Activated naive CD8-positive, alpha-beta T cell treated with anti-CD3 and anti-CD28 coated beads, Interleukin-2, amount 10 ng/mL, durations not matched to agents 7 days and 5 days (primary cell): ENCODE measurements around the gene WASHC4. TPM values are rescaled to one million over a fixed set of nuclear protein-coding genes. Genes with fewer than 3 reads are reported as not detected.
A peak's percentile ranks its signal among the peaks of the same experiment; 100 is the strongest.

ENCODE experiments used
- ATAC-seq: fragments of 150-1000 bp; cut with Tn5 transposase; one replicate; pipeline ENCODE4 v1.10.0; 2021; ENCODE audit warnings: low read depth, moderate library complexity
- POLR2A ChIA-PET: fragments of 350-600 bp; sonication (Branson Sonifier 250); formaldehyde crosslinking; loops from one replicate; lab custom pipeline; 2021; ENCODE audit warnings: antibody characterized with exemption; lab: Charles Lee
- DNase-seq: peaks from one replicate; pipeline ENCODE4 v3.0.0; 2021
- H3K27ac Mint-ChIP-seq: one replicate; pipeline ENCODE4 v1.8.0; 2022; ENCODE audit warnings: mild to moderate bottlenecking, mixed read lengths
- H3K27me3 Mint-ChIP-seq: one replicate; pipeline ENCODE4 v1.8.0; 2022; ENCODE audit warnings: mild to moderate bottlenecking, moderate library complexity, mixed read lengths
- H3K36me3 Mint-ChIP-seq: one replicate; pipeline ENCODE4 v1.8.0; 2021; ENCODE audit warnings: mild to moderate bottlenecking, mixed read lengths
- H3K4me1 Mint-ChIP-seq: one replicate; pipeline ENCODE4 v1.8.0; 2021; ENCODE audit warnings: mixed read lengths
- H3K4me3 Mint-ChIP-seq: one replicate; pipeline ENCODE4 v1.8.0; 2022; ENCODE audit warnings: mild to moderate bottlenecking, moderate library complexity, mixed read lengths
- H3K9me3 Mint-ChIP-seq: one replicate; pipeline ENCODE4 v1.8.0; 2021; ENCODE audit warnings: mixed read lengths
- total RNA-seq, 2 experiments: library from RNA; stranded (reverse); gene quantifications; one replicate each; pipeline ENCODE4 v1.2.3, GENCODE V29; 2021

Gene WASHC4
- total RNA-seq, 2 experiments from 2014 or later: 48.3 to 49.8 TPM

DNA sequence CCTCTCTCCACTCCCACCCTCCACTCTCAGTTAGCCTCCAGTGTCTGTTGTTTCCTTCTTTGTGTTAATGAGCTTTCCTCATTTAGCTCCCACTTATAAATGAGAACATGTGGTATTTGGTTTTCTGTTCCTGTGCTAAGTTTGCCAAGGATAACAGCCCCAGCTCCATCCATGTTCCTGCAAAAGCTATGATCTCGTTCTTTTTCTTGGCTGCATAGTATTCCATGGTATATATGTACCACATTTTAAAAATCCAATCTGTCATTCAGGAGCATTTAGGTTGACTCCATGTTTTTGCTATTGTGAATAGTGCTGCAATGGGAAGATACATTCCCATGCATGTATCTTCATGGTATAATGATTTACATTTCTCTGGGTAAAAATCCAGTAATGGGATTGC lies 2.8 kb upstream of the WASHC4 start:
- Mint-ChIP-seq H3K4me1 (peaks cover 23% of the 10 kb centered on the region), H3K27ac (no peak overlapping the region), H3K27me3 (peaks cover 31% of the 10 kb centered on the region), H3K36me3 (peaks cover 1% of the 10 kb centered on the region), H3K9me3 (no peaks in the 10 kb centered on the region), H3K4me3 (no peak overlapping the region)
- DNase-seq (no peak), ATAC-seq (no peak)
- POLR2A ChIA-PET: no interaction called here

DNA sequence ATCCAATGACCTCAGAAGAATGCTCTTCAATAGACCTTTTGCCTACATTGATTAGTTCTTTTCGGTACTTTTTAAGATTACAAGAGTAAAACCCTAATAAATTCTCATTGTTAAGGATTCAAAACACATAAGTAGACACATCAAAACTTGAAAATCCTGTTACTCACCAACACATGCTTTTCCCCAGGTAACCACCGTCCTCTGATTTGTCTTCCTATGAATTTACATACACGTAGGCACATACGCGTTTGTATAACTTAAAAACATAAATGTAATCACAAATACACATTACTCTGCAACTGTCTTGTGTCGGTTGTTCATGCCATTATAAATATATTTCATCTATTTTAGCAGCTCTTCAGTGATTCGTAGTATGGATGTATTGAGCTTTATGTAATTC lies 910 bp upstream of the WASHC4 start:
- H3K27ac Mint-ChIP-seq: no peak overlapping the region
- H3K36me3 Mint-ChIP-seq: peaks cover 8% of the 10 kb centered on the region
- no peak for DNase-seq
- H3K4me3 Mint-ChIP-seq: peak overlapping the region; percentile 97
- POLR2A ChIA-PET: interaction anchor here (1.3 to 2.2 kb wide), 3 partner anchors 10 to 1141 kb away, joined by 3 to 7 read pairs (median 5); partner anchors contain the start of genes APPL2 and TDG
- H3K27me3 Mint-ChIP-seq: peaks cover 22% of the 10 kb centered on the region
- ATAC-seq: no peak
- no peaks in the 10 kb centered on the region for H3K9me3 Mint-ChIP-seq
- peaks cover 29% of the 10 kb centered on the region for H3K4me1 Mint-ChIP-seq

DNA sequence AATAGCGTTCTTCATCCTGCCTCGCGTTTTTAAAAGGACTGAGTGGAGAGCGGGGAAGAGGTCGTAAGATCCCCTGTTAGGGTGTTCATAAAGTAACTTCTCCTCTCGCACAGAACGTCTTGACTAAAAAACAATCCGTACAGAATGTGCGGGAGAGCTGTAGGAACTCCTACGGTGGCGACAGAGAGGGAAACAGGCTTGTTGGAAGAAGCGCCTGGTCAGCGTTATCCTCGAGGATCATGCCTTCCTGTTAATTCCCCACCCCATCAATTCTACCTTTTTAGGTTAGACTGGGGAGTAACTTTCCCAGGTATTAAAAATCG lies 399 bp upstream of the WASHC4 start:
- peak; percentile 3 for ATAC-seq
- POLR2A ChIA-PET: interaction anchor here (0.9 to 2.2 kb wide), 5 partner anchors 9 to 1141 kb away, joined by 3 to 7 read pairs (median 3); partner anchors contain the start of genes APPL2, EID3 and TDG

GRCh38 chr12:105109465-105110212 lies 2.1 kb downstream of the WASHC4 start:
- Mint-ChIP-seq H3K27me3 (peaks cover 13% of the 10 kb centered on the region), H3K4me3 (peak overlapping the region; percentile 97), H3K27ac (peak overlapping the region; percentile 96), H3K9me3 (peaks cover 4% of the 10 kb centered on the region), H3K36me3 (peaks cover 23% of the 10 kb centered on the region), H3K4me1 (peaks cover 38% of the 10 kb centered on the region)
- no peak for DNase-seq
- no peak for ATAC-seq
- POLR2A ChIA-PET: interaction anchor here (1.1 kb wide), 1 partner anchor 972 kb away, joined by 3 read pairs; the partner anchor contains the start of gene NFYB

More for the DNA sequence above, 399 bp upstream of the WASHC4 start:
- Mint-ChIP-seq H3K4me3 (peak overlapping the region; percentile 97), H3K4me1 (peaks cover 33% of the 10 kb centered on the region), H3K36me3 (peaks cover 12% of the 10 kb centered on the region), H3K27me3 (peaks cover 18% of the 10 kb centered on the region), H3K27ac (peak overlapping the region; percentile 96), H3K9me3 (peaks cover 3% of the 10 kb centered on the region)
- DNase-seq: no peak

DNA sequence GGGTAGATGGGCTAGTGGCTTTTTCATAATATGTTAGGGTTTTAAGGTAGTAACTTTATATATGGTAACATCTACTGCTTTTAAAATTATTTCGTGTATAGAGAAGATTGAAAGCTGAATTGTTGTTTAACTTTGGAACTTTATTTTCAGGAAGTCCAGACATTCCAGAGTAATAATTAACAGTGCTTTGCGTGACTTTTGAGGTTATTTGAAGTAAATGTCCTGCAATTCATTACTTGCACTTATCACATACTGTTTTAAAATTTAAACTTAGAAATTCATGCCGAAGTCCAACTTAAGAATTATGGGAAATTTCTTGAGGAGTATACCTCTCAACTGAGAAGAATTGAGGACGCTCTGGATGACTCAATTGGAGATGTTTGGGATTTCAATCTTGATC lies 3.3 kb downstream of the WASHC4 start:
- Mint-ChIP-seq H3K36me3 (peaks cover 25% of the 10 kb centered on the region), H3K27ac (no peak overlapping the region), H3K4me1 (peaks cover 40% of the 10 kb centered on the region), H3K4me3 (no peak overlapping the region), H3K27me3 (peaks cover 8% of the 10 kb centered on the region), H3K9me3 (peaks cover 4% of the 10 kb centered on the region)
- no peak for DNase-seq
- ATAC-seq: no peak
- POLR2A ChIA-PET: no interaction called here

DNA sequence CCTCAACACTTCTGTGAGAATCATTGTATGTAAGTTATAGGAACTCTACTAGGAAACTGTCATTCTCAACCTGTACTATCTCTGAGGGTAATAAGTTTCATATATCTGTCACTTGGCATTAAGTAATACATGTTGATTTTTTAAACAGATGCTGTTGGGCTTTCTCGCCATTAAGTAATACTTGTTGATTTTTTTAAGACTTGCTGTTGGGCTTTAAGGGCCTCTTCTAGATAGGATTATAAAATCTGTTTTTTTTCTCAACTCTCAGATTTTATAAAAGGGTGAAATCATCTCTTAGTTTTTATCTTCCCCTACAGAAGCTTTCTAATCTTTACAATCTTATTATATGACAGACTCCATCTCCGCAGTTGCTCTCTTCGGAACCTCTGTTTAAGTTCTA lies 5.6 kb downstream of the WASHC4 start:
- no peaks in the 10 kb centered on the region for H3K27me3 Mint-ChIP-seq
- H3K9me3 Mint-ChIP-seq: peaks cover 4% of the 10 kb centered on the region
- POLR2A ChIA-PET: no interaction called here
- no peak for DNase-seq
- ATAC-seq: no peak
- H3K36me3 Mint-ChIP-seq: peaks cover 32% of the 10 kb centered on the region
- peaks cover 29% of the 10 kb centered on the region for H3K4me1 Mint-ChIP-seq
- no peak overlapping the region for H3K27ac Mint-ChIP-seq
- H3K4me3 Mint-ChIP-seq: no peak overlapping the region

DNA sequence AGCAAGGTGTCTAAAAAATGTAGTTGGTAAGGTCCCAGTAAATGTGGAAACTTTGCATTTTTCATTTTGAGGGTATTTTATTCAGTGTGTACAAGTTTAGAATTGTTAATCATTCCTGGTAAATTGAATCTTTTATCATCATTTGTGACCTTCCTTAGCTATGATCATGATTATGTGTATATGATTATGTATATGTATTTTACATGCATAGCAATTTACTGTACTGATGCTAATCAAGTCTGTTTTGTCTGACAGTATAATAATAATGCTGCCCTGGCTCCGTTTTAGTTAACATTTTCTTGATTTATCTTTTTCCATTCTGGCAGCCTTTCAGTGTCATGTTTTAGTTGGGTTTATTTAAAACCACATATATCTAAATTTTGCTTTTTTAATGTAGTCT lies 9.4 kb downstream of the WASHC4 start:
- POLR2A ChIA-PET: interaction anchor here (2.1 kb wide), 1 partner anchor 10 kb away, joined by 7 read pairs; the partner anchor contains the start of gene WASHC4
- Mint-ChIP-seq H3K4me1 (peaks cover 9% of the 10 kb centered on the region), H3K27ac (no peak overlapping the region), H3K9me3 (peaks cover 3% of the 10 kb centered on the region), H3K27me3 (no peaks in the 10 kb centered on the region), H3K4me3 (no peak overlapping the region), H3K36me3 (peaks cover 37% of the 10 kb centered on the region)
- no peak for ATAC-seq
- DNase-seq: no peak

GRCh38 chr12:105120551-105120950 lies 13.0 kb downstream of the WASHC4 start:
- no peak for ATAC-seq
- no peaks in the 10 kb centered on the region for H3K4me1 Mint-ChIP-seq
- DNase-seq: no peak
- no peaks in the 10 kb centered on the region for H3K9me3 Mint-ChIP-seq
- POLR2A ChIA-PET: no interaction called here
- H3K27me3 Mint-ChIP-seq: no peaks in the 10 kb centered on the region
- H3K36me3 Mint-ChIP-seq: peaks cover 33% of the 10 kb centered on the region
- H3K4me3 Mint-ChIP-seq: no peak overlapping the region
- H3K27ac Mint-ChIP-seq: no peak overlapping the region

DNA sequence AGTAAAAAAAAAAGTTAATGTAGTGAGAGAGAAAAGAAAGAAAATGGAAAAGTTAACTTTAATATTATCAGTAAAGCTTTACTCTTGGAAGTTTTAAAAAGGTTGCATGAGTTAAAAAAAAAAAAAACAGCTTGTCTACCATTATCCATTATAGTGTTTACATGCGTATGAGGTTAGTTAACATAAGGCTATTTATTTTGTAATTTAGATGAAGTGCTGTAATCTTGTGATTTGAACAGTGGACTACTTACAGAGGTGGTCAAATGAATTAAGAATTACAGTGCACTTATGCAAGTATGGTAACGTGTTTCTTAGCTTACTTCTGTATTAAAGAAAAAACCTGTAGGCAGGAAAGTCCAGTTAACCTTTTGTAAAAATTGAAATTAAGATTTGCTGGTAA lies 30.7 kb downstream of the WASHC4 start:
- no peak for DNase-seq
- Mint-ChIP-seq H3K27ac (no peak overlapping the region), H3K9me3 (no peaks in the 10 kb centered on the region), H3K27me3 (no peaks in the 10 kb centered on the region), H3K4me1 (peaks cover 2% of the 10 kb centered on the region), H3K36me3 (peaks cover 39% of the 10 kb centered on the region), H3K4me3 (no peak overlapping the region)
- POLR2A ChIA-PET: no interaction called here
- no peak for ATAC-seq

- H3K4me3 Mint-ChIP-seq: no peak overlapping the region
- no peaks in the 10 kb centered on the region for H3K9me3 Mint-ChIP-seq
- DNase-seq (no peak), ATAC-seq (no peak)
- no peaks in the 10 kb centered on the region for H3K27me3 Mint-ChIP-seq
- H3K36me3 Mint-ChIP-seq: peaks cover 24% of the 10 kb centered on the region
- POLR2A ChIA-PET: no interaction called here
- no peak overlapping the region for H3K27ac Mint-ChIP-seq
- H3K4me1 Mint-ChIP-seq: no peaks in the 10 kb centered on the region
Measured at GRCh38 chr12:105141320-105141922, 33.9 kb downstream of the WASHC4 start.

- no peak for ATAC-seq
- no peak overlapping the region for H3K27ac Mint-ChIP-seq
- H3K9me3 Mint-ChIP-seq: no peaks in the 10 kb centered on the region
- POLR2A ChIA-PET: no interaction called here
- H3K4me3 Mint-ChIP-seq: no peak overlapping the region
- H3K4me1 Mint-ChIP-seq: no peaks in the 10 kb centered on the region
- no peak for DNase-seq
- H3K36me3 Mint-ChIP-seq: peaks cover 26% of the 10 kb centered on the region
- no peaks in the 10 kb centered on the region for H3K27me3 Mint-ChIP-seq
Measured at GRCh38 chr12:105142259-105142658, 34.7 kb downstream of the WASHC4 start.

- Mint-ChIP-seq H3K4me1 (no peaks in the 10 kb centered on the region), H3K9me3 (no peaks in the 10 kb centered on the region), H3K36me3 (peaks cover 26% of the 10 kb centered on the region), H3K27me3 (no peaks in the 10 kb centered on the region), H3K4me3 (no peak overlapping the region), H3K27ac (no peak overlapping the region)
- POLR2A ChIA-PET: no interaction called here
- no peak for ATAC-seq
- no peak for DNase-seq
Measured at GRCh38 chr12:105156260-105156659, 48.7 kb downstream of the WASHC4 start.

GRCh38 chr12:105157606-105158005 lies 50.1 kb downstream of the WASHC4 start:
- Mint-ChIP-seq H3K27ac (no peak overlapping the region), H3K9me3 (no peaks in the 10 kb centered on the region), H3K4me1 (no peaks in the 10 kb centered on the region), H3K36me3 (peaks cover 26% of the 10 kb centered on the region), H3K4me3 (no peak overlapping the region), H3K27me3 (no peaks in the 10 kb centered on the region)
- DNase-seq (no peak), ATAC-seq (no peak)
- POLR2A ChIA-PET: no interaction called here

- no peaks in the 10 kb centered on the region for H3K27me3 Mint-ChIP-seq
- H3K4me1 Mint-ChIP-seq: no peaks in the 10 kb centered on the region
- H3K36me3 Mint-ChIP-seq: peaks cover 34% of the 10 kb centered on the region
- no peaks in the 10 kb centered on the region for H3K9me3 Mint-ChIP-seq
- no peak for DNase-seq
- ATAC-seq: no peak
- POLR2A ChIA-PET: no interaction called here
- H3K27ac Mint-ChIP-seq: no peak overlapping the region
- H3K4me3 Mint-ChIP-seq: no peak overlapping the region
Measured at GRCh38 chr12:105158876-105159275, 51.3 kb downstream of the WASHC4 start.
